Left renal cortex interstitium (tissue), 4 donors: Measurements from ENCODE around the gene GPR137B. TPM values are rescaled to one million over a fixed set of nuclear protein-coding genes. Genes with fewer than 3 reads are reported as not detected.
"Not testable (repeated sequence)": the region's sequence is repeated elsewhere in the genome, so short reads cannot be mapped to it uniquely, and the experiment has no call there.

Experiments used
- DNase-seq, 4 donors: peaks; one replicate each; pipeline ENCODE4 v3.0.0-alpha.2; 2013; ENCODE audit warnings: low read depth in 4 of 4, low spot score in 2 of 4, missing footprints in 1 of 4
- polyA plus RNA-seq, 4 donors: library from polyadenylated mRNA; unstranded; fragments of 120-200 nt; gene quantifications; one replicate each; pipeline ENCODE4 v1.2.1, GENCODE V29; 2013; ENCODE audit not compliant: insufficient read length in 4 of 4

GPR137B gene
- polyA plus RNA-seq, 4 donors, result 26.7 to 43.7 (median 36.4) TPM

DNA sequence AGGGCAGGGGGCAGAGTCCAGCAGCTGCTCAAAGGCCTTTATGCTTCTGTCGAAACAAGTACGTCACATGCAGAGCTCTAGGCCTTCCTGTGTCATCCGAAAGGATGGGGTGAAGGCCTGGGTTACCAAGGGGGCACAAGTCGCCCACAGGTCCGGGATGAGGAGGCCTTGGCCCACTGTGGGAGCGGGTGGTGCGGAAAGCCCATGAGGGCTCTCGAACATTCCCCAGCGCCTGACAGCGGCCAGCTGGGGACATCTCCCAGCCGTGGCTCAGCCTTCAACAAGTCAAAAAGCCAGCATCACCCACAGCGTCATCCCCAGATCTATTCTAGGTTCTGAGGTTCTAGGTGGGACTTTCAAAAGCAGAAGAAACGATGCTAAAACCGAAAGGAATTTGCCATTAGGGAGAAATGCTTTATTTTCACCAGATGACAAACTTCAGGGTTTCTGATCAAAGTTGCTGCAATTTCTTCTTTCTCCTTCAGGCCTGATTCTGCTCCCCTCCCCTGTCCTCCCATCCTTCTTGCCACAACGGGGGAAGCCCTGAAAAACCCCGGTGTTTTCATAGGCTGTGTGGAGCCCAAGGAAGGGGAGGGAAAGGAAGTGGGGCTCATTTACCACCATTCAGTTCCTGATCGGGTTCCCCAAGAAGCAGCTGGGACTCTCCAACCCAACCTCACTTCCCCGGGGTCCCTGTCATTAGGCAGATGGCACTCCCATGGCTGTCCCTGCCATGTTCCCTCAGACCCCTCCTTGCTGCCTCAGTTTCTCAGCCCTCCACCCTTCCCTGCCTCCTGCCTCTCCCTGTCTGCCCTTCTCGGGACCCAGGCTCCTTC lies 17.6 kb downstream of the GPR137B start:
- DNase-seq, result no peak

DNA sequence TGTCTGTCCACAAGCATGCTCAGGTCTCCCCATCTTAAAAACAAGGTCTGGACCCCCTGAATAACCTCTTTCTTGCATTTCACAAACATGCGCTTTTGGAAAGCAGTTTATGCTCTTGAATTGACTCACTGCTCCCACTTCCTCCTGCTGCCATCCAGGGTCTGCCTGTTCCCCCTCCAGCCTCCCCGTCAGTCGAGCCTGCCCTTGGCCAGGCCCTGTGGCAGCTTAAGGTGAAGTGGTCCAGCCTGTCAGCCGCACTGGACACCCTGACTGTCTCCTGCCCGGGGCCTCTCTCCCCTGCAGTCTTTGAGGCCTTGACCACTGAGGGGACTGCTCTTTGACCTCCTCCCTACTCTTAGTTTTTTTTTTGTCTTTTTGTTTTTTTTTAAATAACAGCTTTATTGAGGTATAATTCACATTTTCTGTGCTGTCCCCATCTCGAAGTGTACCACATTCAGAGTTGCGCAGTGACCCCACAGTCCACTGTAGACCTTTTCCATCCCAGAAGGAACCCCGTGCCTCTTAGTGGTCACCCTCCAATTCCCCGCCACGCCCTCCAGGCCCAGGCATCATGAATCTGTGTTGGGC lies 18.3 kb downstream of the GPR137B start:
- DNase-seq, result no peak

DNA sequence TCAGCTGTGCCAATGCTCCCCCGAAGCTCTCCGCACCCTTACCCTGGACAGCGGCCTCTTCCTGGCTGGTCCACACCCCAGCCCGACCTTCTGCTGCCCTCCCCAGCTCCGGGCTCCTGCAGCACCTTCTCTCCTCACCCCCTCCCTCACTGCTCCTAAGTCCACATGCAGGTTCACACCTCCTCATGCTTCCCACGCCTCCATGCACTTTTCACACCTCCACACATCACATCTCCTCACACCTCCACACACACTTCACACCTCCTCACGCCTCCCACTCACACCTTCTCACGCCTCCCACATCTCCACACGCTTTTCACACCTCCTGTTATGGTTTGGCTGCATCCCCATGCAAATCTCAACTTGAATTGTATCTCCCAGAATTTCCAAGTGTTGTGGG lies 18.9 kb downstream of the GPR137B start:
- DNase-seq, result no peak

DNA sequence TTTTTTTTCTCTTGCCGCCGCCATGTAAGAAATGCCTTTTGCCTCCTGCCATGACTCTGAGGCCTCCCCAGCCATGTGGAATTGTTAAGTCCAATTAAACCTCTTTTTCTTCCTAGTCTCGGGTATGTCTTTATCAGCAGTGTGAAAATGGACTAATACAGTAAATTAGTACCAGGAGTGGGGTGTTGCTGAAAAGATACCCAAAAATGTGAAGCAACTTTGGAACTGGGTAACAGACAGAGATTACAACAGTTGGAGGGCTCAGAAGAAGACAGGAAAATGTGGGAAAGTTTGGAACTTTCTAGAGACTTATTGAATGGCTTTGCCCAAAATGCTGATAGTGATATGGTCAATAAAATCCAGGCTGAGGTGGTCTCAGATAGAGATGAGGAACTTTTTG lies 19.4 kb downstream of the GPR137B start:
- not testable (repeated sequence) for DNase-seq

DNA sequence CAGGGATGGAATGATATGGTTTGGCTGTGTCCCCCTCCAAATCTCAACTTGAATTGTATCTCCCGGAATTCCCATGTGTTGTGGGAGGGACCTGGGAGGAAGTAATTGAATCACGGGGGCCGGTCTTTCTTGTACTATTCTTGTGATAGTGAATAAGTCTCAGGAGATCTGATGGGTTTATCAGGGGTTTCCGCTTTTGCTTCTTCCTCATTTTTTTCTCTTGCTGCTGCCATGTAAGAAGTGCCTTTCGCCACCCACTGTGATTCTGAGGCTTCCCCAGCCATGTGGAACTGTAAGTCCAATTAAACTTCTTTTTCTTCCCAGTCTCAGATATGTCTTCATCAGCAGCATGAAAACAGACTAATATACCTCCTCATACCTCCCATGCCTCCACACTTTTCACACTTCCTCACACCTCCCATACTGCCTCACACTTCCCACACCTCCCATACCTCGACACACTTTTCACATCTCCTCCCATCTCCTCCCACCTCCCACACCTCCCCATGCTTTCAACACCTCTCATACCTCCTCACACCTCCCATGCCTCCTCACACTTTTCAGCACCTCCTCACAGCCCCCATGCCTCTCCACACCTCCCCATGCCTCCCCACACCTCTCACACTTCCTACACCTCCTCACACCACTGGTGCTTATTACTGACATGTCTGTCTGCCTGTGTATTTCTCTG lies 21.3 kb downstream of the GPR137B start:
- DNase-seq, result no peak

DNA sequence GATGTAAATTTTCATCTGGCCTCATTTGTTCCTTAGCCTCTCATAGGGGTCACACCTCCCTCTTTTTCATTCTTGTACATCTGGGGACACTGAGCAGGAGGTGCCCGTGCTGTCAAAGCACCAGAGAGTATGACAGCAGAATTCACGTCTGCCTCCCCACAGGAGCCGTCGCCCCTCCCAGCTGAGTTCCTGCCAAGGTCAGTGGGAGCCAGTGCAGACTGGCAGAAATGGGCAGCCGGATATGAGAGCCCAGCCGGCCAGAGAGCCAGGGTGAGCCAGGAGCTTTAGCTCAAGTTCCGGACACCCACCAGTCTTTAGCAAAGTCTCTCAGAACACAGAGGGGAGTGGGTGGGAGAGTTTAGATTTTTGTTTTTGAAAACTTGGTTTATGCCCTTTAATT lies 21.9 kb downstream of the GPR137B start:
- DNase-seq, result no peak

DNA sequence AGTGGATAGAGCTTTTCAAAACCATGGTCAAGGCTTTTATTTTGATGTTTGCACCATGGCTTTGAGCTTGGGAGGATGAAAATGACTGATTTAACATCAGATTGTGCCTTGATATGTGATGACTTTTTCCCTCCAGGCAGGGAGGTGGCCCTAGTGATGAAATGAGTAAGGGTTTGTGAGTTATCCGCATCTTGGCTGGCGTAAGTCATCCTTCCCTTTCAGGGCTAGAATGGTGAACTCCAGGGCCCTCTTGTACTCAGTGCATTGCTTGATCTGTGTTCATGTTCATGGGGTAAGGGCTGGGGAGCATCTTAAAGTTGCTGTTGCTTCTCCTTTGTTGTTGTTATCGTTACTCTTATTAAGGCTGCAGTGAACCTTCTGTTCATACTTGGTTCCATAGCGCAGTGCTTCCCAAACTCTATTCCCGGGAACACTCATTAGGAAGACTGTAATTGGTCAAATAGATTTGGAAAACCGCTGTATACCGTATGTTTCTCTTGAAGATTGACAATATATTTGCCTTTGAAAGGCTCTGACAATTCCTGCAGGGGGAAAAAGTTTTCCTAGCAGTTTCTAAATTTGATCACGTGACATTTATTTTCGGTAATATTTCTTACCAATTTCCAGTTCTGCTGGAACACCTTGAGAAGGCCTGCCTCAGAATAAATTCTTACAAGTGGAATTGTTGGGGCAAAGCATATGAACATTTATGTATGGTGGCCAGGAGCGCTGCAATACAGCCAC lies 23.1 kb downstream of the GPR137B start:
- no peak for DNase-seq

DNA sequence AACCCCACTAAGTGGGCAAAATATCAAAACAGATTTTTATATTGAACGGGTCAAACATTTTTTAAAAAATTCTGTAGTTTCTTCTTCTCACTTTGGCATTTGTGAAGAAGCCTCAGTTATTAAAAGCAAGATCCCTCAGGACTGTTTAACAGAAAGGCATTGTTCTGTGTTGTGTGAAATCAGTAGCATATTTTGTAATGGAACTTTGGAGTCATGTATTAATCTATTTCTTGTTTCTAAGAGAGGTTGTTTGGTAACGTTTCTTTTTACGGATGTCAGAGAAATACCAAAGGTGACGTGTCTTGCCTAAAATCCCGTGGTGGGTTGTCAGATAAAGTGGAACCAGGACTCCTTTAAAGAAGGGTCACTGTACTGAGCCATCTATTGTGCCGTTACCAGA lies 23.7 kb downstream of the GPR137B start:
- no peak for DNase-seq

DNA sequence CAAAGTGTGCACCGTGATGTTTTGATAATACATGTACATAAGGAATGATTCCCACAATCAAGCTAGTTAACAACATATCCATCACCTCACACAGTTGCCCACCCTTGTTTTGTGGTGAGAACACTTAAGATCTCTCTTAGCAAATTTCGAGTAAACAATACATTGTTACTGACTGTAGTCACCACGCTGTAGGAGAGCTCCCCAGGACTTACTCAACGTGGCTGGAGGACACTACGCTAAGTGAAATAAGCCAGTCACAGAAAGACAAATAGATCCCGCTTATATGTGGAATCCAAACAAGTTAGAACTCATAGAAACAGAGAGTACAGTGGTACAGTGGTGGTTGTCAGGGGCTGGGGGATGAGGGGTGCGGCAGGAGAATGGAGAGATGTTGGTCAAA lies 24.8 kb downstream of the GPR137B start:
- no peak for DNase-seq

DNA sequence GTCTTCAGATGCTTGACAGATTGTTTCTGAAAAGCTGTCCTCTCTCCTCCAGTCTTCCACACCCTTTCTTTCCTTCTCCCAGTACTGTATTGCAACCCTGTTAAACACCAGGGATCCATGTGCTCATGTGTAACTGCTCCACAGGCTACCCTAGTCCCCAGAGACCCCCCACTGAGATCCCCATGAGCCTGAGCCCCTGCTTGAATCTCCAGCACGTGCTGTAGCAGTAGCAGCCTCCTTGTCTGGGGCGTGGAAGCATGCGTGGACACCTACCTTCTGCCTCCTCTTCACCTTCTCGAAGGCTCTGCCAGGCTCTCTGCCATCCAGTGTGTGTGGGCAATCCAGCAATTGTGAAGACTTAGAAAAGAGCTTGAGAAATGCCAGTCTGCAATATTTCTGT lies 25.2 kb downstream of the GPR137B start:
- no peak for DNase-seq

DNA sequence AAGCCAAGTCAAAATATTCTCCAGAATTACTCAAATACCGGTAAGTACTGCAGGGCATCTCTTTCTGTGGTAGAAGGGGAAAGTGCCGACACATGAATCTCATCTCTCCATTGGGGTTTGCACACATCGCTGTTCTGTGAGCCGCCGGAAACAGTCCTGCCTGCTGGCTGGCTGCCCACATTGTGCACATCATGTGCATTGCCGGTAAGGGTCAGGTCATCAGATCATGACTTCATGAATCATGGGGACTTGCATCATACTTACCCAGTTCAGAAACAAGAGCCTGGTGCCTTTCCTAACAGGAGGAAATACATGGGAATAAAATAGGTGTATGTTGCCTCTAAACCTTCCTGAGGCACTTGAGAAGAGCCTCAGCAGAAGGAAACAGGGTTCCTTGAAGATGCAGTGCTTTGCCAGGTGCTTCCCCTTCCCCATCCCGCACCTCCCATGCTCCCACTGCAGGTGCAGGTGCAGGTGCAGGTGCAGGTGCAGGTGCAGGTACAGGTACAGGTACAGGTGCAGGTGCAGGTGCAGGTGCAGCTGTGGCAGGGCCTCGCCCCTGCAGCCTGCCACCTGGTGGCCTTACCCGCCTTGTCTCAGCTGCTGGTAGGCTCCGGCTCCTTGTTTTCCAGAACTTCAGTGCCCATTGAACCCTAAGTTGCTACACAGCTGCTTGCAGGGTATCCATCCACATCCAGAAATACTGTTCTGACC lies 26.5 kb downstream of the GPR137B start:
- no peak for DNase-seq

DNA sequence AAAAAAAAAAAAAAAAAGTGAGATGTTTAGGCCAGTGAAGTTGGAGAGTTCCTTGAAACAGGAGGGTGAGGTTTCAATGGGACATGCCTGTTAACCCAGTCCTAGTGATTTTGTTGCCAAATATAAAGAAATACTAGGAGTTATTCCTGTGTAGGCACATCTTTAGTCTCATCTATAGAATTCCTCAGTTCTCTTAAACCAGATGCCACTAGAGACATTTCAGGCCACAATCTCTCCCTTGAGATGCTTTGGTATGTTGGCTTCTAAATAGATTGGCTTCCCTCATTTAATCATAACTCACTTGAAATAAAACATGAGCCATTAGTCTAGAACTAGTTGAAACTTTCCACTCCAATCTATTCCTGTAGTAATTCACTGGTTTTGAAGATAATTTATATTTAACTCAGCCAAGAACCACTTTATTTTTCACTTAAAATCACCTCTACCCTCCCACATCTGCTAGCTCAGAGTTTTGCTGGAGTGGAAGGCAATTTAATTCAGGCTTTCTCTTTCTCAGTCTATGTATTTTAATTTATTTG lies 29.8 kb downstream of the GPR137B start:
- no peak for DNase-seq

DNA sequence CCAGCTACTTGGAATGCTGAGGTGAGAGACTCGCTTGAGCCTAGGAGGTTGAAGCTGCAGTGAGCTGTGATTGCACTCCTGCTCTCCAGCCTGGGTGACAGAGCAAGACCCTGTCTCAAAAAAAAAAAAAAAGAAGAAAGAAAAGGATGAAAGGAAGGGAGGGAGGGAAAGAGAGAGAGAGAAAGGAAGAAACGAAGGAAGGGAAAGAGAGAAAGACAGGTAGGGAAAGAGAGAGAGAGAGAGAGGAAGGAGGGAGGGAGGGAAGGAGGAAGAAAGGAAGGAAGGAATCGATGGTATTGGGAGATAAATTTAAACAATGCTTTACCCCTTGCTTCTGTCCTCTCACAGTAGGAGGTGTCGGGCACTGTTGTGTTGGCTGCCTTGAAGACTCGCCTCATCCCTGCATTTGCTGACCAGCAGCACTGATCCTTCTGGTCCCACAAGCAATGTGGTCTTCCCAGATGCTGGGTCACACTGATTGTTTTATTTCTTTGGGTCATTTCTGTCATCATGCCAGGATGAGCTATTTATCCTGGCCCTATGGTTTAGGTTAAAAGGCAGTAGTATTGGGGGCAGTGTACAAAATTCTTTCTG lies 30.9 kb downstream of the GPR137B start:
- DNase-seq, result no peak

DNA sequence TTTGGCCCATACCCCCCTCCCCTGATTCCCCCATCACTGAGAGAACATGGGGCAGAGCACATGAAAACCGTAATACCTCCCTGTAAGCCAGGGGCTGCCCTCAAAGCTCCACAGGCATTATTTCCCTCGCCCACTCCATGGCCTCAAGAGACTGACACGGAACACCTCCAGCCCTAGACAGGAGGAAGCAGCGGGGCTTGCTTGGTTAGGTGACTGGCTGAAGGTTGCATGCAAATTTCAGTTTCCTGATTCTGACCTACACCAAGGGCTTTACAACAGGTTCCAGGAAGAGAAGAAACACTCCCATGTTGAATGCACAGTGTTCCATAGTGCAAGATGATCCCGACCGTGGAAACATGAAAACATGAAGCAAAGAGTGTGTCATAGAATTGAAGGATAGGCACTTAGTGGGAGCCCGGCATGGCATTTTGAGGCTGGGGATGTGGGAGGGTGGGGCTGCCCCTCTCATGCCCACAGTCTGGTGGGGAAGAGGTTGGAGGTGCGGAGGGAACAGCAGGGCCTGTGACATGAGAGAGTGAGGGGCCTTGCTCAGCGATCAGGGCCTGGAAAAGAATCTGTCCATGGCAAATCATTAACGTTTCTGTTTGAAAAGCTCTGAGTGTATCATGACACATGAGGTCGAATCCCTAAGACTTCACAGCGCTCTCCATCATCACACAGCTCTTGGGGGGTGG lies 33.5 kb downstream of the GPR137B start:
- no peak for DNase-seq

DNA sequence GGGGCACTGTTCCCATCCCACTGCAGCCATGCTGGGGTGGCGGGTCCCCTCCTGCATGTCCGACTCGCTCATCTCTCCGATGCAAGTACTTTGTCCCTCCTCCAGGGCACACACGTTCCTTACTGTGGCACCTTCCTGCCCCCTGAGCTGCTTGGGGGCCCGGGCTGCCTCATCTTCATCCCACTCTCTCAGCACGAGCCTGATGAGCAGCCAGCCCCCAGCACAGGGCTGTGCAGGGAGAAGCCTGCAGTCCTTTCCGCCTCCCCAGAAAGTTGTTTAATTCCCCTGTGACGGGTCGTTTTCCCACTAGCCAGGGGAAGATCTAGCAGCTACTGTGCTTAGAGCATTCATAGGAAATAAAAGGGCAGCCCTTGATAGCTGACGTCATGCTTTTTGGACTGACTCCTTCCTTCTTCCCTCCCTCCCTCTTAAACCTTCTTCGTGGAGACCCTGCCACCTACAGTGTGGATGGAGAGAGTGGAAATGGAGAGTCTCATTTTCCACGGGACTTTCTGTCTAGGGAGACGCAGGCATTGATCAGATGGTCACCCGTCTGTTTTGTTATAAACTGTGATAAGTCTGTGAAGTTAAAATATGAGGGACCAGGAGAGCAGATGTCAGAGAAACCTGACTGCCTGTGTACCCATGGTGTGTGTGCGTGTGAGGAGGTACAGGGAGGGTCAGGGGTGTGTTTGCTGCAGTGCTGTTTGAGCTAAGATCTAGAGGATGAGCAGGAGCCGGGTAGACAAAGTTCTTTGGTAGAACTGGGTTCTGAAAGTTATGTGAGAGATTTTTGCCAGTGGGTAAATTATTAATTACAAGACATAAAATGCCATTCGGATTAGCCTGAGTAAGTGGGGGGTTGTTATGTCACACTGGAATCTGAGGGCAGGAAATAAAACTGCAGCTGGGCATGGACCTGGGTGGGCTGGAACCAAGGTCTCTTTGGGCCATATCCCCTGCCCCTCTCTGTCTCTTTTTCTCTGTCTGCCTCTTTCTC lies 34.3 kb downstream of the GPR137B start:
- DNase-seq, result no peak

DNA sequence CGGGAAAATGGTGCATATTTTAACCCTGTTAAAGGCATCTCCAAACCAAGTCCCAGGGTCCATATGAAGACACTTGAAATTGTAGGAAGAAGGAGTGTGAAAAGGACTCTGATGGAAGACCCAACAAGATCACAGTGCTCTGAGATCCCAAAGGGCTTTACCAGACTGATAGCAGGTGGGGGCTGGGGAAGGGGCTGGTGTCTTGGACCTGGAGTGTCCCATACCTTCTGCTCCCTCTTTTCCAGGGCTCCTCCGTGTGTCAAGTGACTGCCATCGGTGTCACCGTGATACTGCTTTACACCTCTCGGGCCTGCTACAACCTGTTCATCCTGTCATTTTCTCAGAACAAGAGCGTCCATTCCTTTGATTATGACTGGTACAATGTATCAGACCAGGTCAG lies 37.3 kb downstream of the GPR137B start:
- DNase-seq, result no peak

DNA sequence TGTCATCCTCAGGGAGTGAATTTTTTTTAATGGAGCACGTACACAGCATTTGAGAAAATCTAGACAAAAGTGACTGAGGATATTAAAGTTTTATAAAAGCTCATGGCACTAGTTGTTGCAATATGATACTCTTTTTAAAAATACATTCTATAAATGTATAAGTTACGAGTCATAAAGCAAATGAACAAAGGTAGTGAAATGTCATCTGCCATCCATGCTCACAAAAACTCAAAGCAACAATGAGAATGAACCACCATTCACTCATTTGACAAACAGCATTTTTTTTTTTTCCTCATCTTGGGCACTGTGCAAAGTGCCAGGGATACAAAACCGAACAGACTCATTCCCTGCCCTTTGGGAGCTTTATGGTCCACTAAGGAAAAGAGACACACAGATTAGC lies 38.7 kb downstream of the GPR137B start:
- DNase-seq, result no peak

DNA sequence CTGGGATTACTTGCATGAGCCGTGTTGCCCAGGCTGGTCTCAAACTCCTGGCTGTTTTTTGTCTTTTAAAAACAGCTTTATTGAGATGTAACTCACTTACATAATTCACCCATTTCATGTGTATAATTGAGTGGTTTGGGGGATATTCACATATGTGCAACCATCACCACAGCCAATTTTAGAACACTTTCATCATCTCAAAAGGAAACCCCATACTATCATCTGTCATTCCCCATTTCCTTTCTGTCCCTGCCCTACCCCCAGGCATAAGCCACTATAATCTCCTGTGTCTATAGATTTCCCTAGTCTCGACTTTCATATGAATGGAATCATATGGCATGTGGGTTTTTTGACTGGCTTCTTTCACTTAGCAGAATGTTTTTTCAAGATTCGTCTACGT lies 43.3 kb downstream of the GPR137B start:
- DNase-seq, result no peak
